GM13976 (cell line): ENCODE data around the gene TMUB1.

Experiments used
- DNase-seq: peaks from one replicate; pipeline ENCODE4 v3.0.0; 2012; ENCODE audit warnings: low spot score
- in situ Hi-C: fragments of 300-500 bp; cut with MboI; formaldehyde crosslinking; loops from one replicate; pipeline ENCODE4 v1.12.0; 2022; ENCODE audit warnings: low sequenced_read_pairs, mixed read lengths, inconsistent platforms; ENCODE audit not compliant: unreplicated experiment
- TF ChIP-seq, protein P1 (sequence below): IDR thresholded peaks from 2 replicates; pipeline ENCODE4 v1.5.1; 2012; ENCODE audit warnings: borderline replicate concordance, mild to moderate bottlenecking; ENCODE audit not compliant: insufficient read depth; ENCODE audit errors: extremely low read depth, missing control alignments, control extremely low read depth

Gene TMUB1

DNA sequence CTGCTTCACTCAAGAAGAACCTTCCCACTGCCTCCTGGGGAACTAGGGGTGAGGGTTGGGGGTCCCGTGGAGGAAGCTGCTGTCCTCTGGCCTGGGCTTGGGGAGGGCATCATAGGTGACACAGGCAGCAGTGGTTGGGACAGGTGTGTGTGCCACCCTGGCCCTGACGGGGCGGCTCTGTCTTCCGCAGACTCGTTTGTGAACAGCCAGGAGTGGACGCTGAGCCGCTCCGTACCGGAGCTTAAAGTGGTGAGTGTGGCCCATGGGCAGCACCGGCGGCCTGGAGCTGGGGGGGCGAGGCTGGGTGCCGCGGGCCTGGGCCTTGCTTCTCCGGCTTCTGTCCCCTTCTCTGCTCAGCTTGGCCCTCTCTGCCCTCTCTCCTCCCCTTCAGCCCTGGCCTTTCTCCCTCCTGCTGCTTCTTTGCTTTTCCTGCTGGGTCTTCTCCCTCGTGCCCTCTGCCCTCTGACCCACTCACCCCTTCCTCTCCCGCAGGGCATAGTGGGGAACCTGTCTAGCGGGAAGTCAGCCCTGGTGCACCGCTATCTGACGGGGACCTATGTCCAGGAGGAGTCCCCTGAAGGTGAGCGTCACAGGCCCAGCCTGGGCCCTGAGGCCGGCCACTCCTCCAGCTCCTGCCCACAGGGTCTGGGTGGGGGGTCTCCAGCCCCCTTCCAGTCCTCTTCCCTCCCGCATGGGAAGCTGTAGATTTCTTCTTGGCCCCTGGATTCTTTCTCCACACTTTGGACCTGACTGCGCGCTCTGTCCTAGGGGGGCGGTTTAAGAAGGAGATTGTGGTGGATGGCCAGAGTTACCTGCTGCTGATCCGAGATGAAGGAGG is 33.5 kb upstream of the TMUB1 start:
- DNase-seq, result no peak
- TF ChIP-seq, protein P1, sequence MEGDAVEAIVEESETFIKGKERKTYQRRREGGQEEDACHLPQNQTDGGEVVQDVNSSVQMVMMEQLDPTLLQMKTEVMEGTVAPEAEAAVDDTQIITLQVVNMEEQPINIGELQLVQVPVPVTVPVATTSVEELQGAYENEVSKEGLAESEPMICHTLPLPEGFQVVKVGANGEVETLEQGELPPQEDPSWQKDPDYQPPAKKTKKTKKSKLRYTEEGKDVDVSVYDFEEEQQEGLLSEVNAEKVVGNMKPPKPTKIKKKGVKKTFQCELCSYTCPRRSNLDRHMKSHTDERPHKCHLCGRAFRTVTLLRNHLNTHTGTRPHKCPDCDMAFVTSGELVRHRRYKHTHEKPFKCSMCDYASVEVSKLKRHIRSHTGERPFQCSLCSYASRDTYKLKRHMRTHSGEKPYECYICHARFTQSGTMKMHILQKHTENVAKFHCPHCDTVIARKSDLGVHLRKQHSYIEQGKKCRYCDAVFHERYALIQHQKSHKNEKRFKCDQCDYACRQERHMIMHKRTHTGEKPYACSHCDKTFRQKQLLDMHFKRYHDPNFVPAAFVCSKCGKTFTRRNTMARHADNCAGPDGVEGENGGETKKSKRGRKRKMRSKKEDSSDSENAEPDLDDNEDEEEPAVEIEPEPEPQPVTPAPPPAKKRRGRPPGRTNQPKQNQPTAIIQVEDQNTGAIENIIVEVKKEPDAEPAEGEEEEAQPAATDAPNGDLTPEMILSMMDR, result no peak
- in situ Hi-C loops, result no loop called here

DNA sequence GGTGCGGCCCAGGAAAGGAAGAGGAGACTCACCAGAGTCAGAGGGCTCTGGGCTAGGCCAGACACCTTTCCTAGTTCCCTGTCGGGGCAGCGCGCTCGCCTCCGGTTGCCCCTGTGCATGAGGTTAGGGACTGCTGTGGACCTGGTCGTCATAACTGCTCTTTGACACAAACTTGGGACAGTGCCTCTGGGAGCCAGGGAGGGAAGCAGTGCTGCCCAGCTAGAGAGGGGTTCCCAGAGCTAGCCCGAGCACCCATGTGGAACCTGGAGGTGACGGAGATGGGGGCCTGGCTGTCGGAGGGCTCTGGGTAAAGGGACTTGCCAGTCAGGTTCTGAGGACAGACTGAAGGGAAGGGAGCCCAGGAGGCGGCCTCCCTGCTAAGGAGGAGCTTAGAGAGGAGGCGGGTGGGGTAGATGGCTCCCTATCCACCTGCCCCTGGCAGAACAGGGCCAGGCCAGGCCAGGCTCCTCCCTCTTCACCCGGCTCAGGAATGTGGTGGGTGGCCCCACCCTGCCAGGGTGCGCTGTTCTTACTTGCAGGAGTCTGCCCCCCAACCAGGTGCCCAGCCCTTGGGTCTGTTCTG is 32.6 kb upstream of the TMUB1 start:
- DNase-seq, result no peak
- TF ChIP-seq, protein P1, result no peak
- in situ Hi-C loops, result no loop called here

DNA sequence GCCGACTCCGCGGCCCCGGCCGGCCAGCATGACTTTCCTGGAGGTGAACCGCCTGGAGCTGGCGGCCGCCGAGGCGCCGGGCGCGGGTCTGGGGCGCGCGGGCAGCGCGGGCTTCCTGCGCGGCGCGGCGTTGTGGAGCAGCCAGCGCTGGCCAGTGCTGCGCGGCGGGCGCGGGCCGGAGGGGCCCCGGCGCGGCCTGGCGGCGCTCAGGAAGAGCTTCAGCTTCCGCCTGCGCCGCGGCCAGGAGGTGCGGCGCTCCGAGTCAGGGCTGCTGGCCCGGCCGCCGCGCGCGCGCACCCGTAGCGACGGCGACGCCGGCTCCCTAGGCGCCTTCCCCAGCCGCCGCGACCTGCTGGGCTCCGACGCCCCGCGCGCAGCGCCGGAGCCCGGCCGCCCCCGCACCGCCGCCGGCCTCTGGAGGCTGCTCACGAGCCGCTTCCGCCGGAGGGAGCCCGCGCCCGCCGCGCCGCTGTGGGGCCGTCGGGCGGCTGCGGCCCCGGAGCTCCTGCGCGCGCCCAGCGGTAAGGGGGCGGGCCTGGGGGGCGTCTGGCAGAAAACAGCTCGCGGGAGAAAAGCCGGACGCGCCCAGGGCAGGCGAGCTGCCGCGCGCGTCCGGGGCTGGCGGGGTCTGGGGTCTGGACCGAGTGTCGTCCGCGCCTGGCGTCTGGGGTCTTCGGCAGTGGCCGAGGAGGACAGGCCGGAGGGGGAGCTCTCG is 32.0 kb upstream of the TMUB1 start:
- TF ChIP-seq, protein P1, result no peak
- in situ Hi-C loops, result no loop called here
- DNase-seq, result peak; percentile 71

DNA sequence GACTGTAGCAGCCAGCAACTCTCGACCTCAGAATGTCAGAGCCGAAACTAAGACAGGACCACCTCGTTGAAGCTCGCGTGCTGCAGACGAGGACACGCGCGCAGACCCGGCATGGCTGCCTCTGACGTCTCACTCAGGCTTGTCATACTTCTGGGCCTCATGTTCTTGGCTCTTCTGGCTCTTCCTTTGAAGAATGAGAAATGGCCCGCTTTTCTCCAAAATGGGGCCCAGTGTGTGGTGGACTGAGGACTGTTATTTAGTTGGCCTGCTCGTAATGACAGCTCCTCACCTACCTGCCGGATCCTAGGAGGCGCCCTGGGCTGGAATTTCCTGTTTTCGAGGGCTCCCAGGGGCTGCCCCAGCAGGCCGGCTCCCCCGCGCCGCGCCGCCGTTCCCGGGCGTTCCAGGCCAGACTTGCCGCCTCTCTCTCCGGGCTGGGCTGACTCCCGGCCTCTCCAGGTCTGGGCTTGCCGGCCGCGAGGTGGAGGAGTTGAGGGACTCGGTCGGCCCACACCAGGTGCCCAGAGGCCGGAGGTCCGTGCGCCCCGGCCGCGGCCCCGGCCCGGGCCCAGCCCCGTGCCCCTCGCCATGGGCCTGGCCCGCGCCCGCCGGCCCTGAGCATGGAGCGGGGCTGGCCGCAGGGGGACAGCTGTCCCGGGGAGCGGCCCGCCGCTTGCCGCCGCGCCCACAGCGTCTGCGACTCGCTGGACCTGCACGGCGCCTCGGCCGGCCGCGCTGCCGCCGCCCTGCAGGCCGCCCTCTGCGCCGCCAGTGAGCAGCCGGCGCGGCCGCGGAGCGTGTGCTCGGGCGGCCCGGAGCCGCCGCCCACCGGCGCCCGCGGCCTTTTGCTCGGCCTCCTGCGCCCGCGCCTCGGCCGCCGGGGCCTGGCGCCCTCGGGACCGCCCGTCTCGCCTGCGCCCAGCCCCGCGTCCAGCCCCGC is 31.1 kb upstream of the TMUB1 start:
- in situ Hi-C loops, result no loop called here
- TF ChIP-seq, protein P1, result no peak
- DNase-seq, result no peak

DNA sequence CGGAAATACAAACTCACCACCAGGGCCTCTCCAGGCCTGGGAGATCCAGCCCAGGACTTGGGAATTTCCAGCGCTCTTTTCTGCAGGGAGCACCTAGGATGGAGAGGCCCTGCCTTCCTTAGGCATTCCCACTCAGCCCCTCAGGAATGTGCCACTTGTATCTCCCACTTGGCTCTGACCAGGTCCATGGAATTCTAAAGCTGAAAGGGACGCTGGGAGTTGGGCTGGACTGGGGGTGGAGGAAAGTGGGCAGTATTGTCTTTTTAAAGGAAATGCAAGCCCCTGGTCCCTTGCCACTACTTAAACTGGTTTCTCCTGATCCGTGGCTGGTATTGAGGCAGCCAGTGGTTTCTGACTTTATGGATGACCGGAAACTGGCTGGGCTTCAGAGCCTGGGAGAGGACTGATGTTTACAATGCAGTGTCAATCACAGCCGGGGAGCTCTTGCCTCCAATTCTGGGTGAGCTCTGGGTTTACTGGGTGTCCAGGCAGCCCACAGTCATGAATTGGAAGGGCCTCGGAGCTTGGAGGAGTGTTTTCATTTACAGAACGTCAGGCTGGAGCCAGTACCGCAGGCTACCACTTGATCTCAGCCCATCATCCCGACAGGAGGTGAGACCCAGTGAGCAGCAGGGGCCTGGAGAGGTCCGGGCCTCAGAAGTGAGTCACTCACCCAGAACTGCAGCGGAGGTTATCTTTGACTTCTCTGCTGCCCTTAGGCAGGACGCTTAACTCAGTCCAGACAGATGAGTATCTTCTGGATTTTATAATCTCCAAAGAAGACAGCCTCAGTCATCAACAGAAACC is 30.3 kb upstream of the TMUB1 start:
- in situ Hi-C loops, result no loop called here
- no peak for DNase-seq
- TF ChIP-seq, protein P1, result no peak
